Upper lobe of right lung (tissue), 1 donor: ENCODE results near the gene SLC4A8. TPM values are rescaled to one million over a fixed set of nuclear protein-coding genes. Genes with fewer than 3 reads are reported as not detected.

Source experiments
- ATAC-seq: fragments of 200-7000 bp; cut with Tn5 transposase; one replicate; pipeline ENCODE4 v1.9.1; 2020; ENCODE audit warnings: mild to moderate bottlenecking, moderate library complexity
- DNase-seq: peaks from one replicate; pipeline ENCODE4 v3.0.0-alpha.2; 2020
- H3K27ac ChIP-seq: fragments of 200-600 bp; one replicate; pipeline ENCODE4 v1.8.0; 2022
- H3K27me3 ChIP-seq: fragments of 200-600 bp; one replicate; pipeline ENCODE4 v1.8.0; 2022; ENCODE audit warnings: mild to moderate bottlenecking
- H3K36me3 ChIP-seq: fragments of 200-600 bp; one replicate; pipeline ENCODE4 v1.8.0; 2022
- H3K4me1 ChIP-seq: fragments of 200-600 bp; one replicate; pipeline ENCODE4 v1.8.0; 2022
- H3K4me3 ChIP-seq: fragments of 200-600 bp; one replicate; pipeline ENCODE4 v1.8.0; 2022; ENCODE audit warnings: mild to moderate bottlenecking
- H3K9me3 ChIP-seq: fragments of 200-600 bp; one replicate; pipeline ENCODE4 v1.8.0; 2022
- intact Hi-C: fragments of 100-400 bp; cut with DNase I; formaldehyde crosslinking; loops from one replicate; pipeline ENCODE4 v1.11.0; 2022
- total RNA-seq: library from RNA; stranded (reverse); fragmentation: NEBNext Ultra II Directional; extraction: Animal tissue kit (Norgen Biotek cat#: 25700); gene quantifications from one replicate; pipeline ENCODE4 v1.2.1, GENCODE V29; 2021
- TF ChIP-seq, protein P1 (sequence below): fragments of 200-600 bp; IDR thresholded peaks from one replicate; pipeline ENCODE4 v1.8.0; 2022; ENCODE audit warnings: antibody characterized with exemption
- donor health status: DM: no; HTN: yes; CAD: no; lungs with severe emphysema.

The SLC4A8 gene
- total RNA-seq, 1 donor from 2014 or later = 2.5 TPM

DNA sequence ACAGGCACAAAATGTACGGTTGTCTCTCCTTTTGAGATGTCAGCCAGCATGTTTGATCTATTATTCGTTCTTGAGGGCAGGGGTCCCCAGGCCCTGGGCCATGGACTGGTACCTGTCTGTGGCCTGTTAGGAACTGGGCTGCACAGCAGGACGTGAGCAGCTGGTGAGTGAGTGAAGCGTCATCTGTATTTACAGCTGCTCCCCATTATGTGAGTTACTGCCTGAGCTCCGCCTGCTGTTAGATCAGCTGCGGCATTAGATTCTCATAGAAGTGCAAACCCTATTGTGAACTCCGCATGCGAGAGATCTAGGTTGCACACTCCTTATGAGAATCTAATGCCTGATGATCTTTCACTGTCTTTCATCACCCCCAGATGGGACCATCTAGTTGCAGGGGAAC lies 125.0 kb downstream of the SLC4A8 start:
- Histone ChIP-seq H3K4me3 (no peak overlapping the region), H3K9me3 (no peaks in the 10 kb centered on the region), H3K27ac (no peak overlapping the region), H3K36me3 (no peaks in the 10 kb centered on the region), H3K27me3 (peaks cover 13% of the 10 kb centered on the region), H3K4me1 (no peaks in the 10 kb centered on the region)
- DNase-seq (no peak), ATAC-seq (no peak)
- TF ChIP-seq, protein P1, sequence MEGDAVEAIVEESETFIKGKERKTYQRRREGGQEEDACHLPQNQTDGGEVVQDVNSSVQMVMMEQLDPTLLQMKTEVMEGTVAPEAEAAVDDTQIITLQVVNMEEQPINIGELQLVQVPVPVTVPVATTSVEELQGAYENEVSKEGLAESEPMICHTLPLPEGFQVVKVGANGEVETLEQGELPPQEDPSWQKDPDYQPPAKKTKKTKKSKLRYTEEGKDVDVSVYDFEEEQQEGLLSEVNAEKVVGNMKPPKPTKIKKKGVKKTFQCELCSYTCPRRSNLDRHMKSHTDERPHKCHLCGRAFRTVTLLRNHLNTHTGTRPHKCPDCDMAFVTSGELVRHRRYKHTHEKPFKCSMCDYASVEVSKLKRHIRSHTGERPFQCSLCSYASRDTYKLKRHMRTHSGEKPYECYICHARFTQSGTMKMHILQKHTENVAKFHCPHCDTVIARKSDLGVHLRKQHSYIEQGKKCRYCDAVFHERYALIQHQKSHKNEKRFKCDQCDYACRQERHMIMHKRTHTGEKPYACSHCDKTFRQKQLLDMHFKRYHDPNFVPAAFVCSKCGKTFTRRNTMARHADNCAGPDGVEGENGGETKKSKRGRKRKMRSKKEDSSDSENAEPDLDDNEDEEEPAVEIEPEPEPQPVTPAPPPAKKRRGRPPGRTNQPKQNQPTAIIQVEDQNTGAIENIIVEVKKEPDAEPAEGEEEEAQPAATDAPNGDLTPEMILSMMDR = no peak
- intact Hi-C loops = no loop called here

Other genes starting within 250 kb of the SLC4A8 start
- 19.0 TPM for gene POU6F1, start 206.8 kb upstream of the SLC4A8 start, total RNA-seq
- gene DAZAP2, start 186.0 kb upstream of the SLC4A8 start, total RNA-seq = 244 TPM
- 34.2 TPM for gene SMAGP, start 154.4 kb upstream of the SLC4A8 start, total RNA-seq
- 26.1 TPM for gene BIN2, start 100.7 kb upstream of the SLC4A8 start, total RNA-seq
- not detected for gene CELA1, start 78.2 kb upstream of the SLC4A8 start, total RNA-seq
- gene GALNT6, start 33.4 kb upstream of the SLC4A8 start, total RNA-seq = 16.6 TPM
- 1.1 TPM for gene SCN8A, start 166.4 kb downstream of the SLC4A8 start, total RNA-seq